PC-3 (cell line): ENCODE data around the gene ABCD4. TPM values are rescaled to one million over a fixed set of nuclear protein-coding genes. Genes with fewer than 3 reads are reported as not detected.
"Not testable (repeated sequence)": the region's sequence is repeated elsewhere in the genome, so short reads cannot be mapped to it uniquely, and the experiment has no call there.

Source experiments
- ATAC-seq: fragments of 200-7000 bp; cut with Tn5 transposase; 2 replicates; pipeline ENCODE4 v1.9.1; 2020; ENCODE audit warnings: mild to moderate bottlenecking, moderate library complexity
- BruUV-seq: library from RNA; stranded (reverse); fragments of 400-500 nt; replicated peaks from 2 replicates; lab custom pipeline; 2021; lab: Mats Ljungman, UMichigan
- CTCF ChIA-PET: fragments of 300-600 bp; sonication (Branson Sonifier 250); formaldehyde crosslinking; loops from one replicate; lab custom pipeline; 2022; ENCODE audit warnings: antibody characterized with exemption; lab: Charles Lee
- POLR2A ChIA-PET: fragments of 300-600 bp; sonication (Branson Sonifier 250); formaldehyde crosslinking; loops from one replicate; lab custom pipeline; 2022; ENCODE audit warnings: antibody characterized with exemption; ENCODE audit not compliant: unreplicated experiment; lab: Charles Lee
- DNase-seq: peaks from one replicate; pipeline ENCODE4 v3.0.0-alpha.2; 2015
- H2AFZ ChIP-seq: fragments of 300-600 bp; sonication (generic); 2 replicates; pipeline ENCODE4 v1.6.0; 2016; ENCODE audit warnings: antibody characterized with exemption, low read length
- H3F3A ChIP-seq: fragments of 300-600 bp; sonication (generic); one replicate; pipeline ENCODE4 v1.6.0; 2017; ENCODE audit warnings: antibody characterized with exemption, low read length, control low read depth, mild to moderate bottlenecking; ENCODE audit not compliant: unreplicated experiment
- H3K27ac ChIP-seq: fragments of 300-600 bp; sonication (generic); 2 replicates; pipeline ENCODE4 v1.5.1; 2016; ENCODE audit warnings: mild to moderate bottlenecking, low read length
- H3K27me3 ChIP-seq: fragments of 300-600 bp; sonication (generic); 2 replicates; pipeline ENCODE4 v1.6.1; 2016; ENCODE audit warnings: low read length, mixed read lengths
- H3K36me3 ChIP-seq: fragments of 300-600 bp; sonication (generic); 2 replicates; pipeline ENCODE4 v1.6.1; 2016; ENCODE audit warnings: low read depth, mixed run types, low read length, mixed read lengths
- H3K4me1 ChIP-seq: fragments of 300-600 bp; sonication (generic); 2 replicates; pipeline ENCODE4 v1.5.1; 2016; ENCODE audit warnings: low read length; ENCODE audit not compliant: insufficient read depth
- H3K4me2 ChIP-seq: fragments of 300-600 bp; sonication (generic); 2 replicates; pipeline ENCODE4 v1.6.0; 2016; ENCODE audit warnings: low read length
- H3K4me3 ChIP-seq: fragments of 300-600 bp; sonication (generic); 2 replicates; pipeline ENCODE4 v1.5.1; 2016; ENCODE audit warnings: mild to moderate bottlenecking, low read length, mixed read lengths
- H3K79me2 ChIP-seq: fragments of 300-600 bp; sonication (generic); 2 replicates; pipeline ENCODE4 v1.6.1; 2017; ENCODE audit warnings: low read length, mixed read lengths
- H3K9ac ChIP-seq: fragments of 300-600 bp; sonication (generic); 2 replicates; pipeline ENCODE4 v1.6.0; 2016; ENCODE audit warnings: mild to moderate bottlenecking, low read length
- H3K9me2 ChIP-seq: fragments of 300-600 bp; sonication (generic); replicated peaks from 2 replicates; pipeline ENCODE4 v1.6.1; 2016; ENCODE audit warnings: mixed run types, low read length, mixed read lengths
- H3K9me3 ChIP-seq: fragments of 300-600 bp; sonication (generic); 2 replicates; pipeline ENCODE4 v1.6.1; 2016; ENCODE audit warnings: low read length, mixed read lengths
- H4K20me1 ChIP-seq: fragments of 300-600 bp; sonication (generic); 2 replicates; pipeline ENCODE4 v1.6.1; 2016; ENCODE audit warnings: low read length, mixed read lengths
- EZH2 ChIP-seq: fragments of 300-600 bp; sonication (generic); IDR thresholded peaks from one replicate; pipeline ENCODE4 v1.6.1; 2017; ENCODE audit warnings: antibody characterized with exemption, mild to moderate bottlenecking, low read length; ENCODE audit not compliant: unreplicated experiment
- EZH2phosphoT487 ChIP-seq: fragments of 300-600 bp; sonication (generic); IDR thresholded peaks from 2 replicates; pipeline ENCODE4 v1.6.1; 2018; ENCODE audit warnings: mild to moderate bottlenecking, antibody characterized with exemption, low read length, borderline replicate concordance
- intact Hi-C: fragments of 100-400 bp; cut with micrococcal nuclease; formaldehyde crosslinking; loops from 2 replicates; pipeline ENCODE4 v1.9.0; 2023
- total RNA-seq: library from RNA; depleted of rRNA; stranded (reverse); fragments of >200 nt; gene quantifications from 2 replicates; pipeline ENCODE4 v1.2.3, GENCODE V29; 2014
- TF ChIP-seq, protein P1 (sequence below): fragments of 300-600 bp; sonication (generic); conservative IDR thresholded peaks from 2 replicates; pipeline ENCODE4 v1.5.1; 2017; ENCODE audit warnings: antibody characterized with exemption, low read depth, mild to moderate bottlenecking, low read length

Gene ABCD4
- total RNA-seq, 1 experiment from 2014 or later: 27.1 TPM

DNA sequence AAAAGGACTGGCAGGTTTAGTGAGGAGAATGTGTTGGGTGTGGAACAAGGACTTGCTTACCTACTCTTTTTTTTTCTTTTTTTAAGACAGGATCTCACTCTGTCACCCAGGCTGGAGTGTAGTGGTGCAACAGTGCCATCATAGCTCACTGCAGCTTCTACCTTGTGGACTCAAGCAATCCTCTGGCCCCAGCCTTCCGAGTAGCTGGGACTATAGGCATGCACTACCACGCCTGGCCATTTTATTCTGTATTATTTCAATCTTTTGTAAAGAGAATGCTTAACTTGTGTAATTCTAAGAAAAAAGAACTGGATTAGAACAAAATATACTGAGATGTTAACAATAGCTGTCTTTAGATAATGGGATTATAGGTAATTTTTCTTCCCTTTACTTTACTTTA is 43.6 kb upstream of the ABCD4 start:
- BruUV-seq: no TSS peak
- Histone ChIP-seq H2AFZ (no peak overlapping the region), H4K20me1 (no peaks in the 10 kb centered on the region), H3F3A (no peaks in the 10 kb centered on the region), H3K79me2 (no peaks in the 10 kb centered on the region), H3K9me2 (no peaks in the 10 kb centered on the region), H3K27ac (no peak overlapping the region), H3K27me3 (peaks cover 18% of the 10 kb centered on the region), H3K4me2 (no peak overlapping the region), H3K4me3 (no peak overlapping the region), H3K9ac (no peak overlapping the region), H3K9me3 (no peaks in the 10 kb centered on the region), H3K36me3 (no peaks in the 10 kb centered on the region), H3K4me1 (no peaks in the 10 kb centered on the region)
- DNase-seq (no peak), ATAC-seq (peak; percentile 45; the same call in 1 of the 2 replicates)
- POLR2A ChIA-PET: no interaction called here
- CTCF ChIA-PET: interaction anchor here (1.3 kb wide), 1 partner anchor 20 kb away, joined by 3 read pairs; no protein-coding TSS in a partner anchor
- TF ChIP-seq, protein P1, sequence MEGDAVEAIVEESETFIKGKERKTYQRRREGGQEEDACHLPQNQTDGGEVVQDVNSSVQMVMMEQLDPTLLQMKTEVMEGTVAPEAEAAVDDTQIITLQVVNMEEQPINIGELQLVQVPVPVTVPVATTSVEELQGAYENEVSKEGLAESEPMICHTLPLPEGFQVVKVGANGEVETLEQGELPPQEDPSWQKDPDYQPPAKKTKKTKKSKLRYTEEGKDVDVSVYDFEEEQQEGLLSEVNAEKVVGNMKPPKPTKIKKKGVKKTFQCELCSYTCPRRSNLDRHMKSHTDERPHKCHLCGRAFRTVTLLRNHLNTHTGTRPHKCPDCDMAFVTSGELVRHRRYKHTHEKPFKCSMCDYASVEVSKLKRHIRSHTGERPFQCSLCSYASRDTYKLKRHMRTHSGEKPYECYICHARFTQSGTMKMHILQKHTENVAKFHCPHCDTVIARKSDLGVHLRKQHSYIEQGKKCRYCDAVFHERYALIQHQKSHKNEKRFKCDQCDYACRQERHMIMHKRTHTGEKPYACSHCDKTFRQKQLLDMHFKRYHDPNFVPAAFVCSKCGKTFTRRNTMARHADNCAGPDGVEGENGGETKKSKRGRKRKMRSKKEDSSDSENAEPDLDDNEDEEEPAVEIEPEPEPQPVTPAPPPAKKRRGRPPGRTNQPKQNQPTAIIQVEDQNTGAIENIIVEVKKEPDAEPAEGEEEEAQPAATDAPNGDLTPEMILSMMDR: no peak
- TF ChIP-seq EZH2 (no peak), EZH2phosphoT487 (no peak)
- intact Hi-C loops: no loop called here

DNA sequence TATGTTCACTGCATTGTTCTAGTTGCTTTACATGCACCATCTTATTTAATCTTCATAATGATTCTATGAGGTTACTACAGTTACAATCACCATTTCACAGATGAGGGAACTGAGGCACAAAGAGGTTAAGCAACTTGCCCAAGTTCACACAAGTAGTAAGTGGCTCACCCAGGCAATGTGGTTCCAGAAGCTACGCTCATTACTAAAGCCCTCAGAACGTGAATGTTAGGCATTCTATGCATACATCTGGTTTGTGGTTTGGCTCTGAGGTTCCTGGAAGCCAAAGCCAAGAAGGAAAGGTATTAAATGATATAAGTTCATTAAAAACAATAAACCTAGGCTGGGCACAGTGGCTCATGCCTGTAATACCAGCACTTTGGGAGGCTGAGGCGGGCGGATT is 31.2 kb upstream of the ABCD4 start:
- Histone ChIP-seq H3K4me3 (no peak overlapping the region), H3K4me1 (no peaks in the 10 kb centered on the region), H3K4me2 (no peak overlapping the region), H2AFZ (no peak overlapping the region), H4K20me1 (no peaks in the 10 kb centered on the region), H3K9me3 (no peaks in the 10 kb centered on the region), H3K27me3 (peaks cover 4% of the 10 kb centered on the region; the same call in 1 of the 2 replicates), H3K9me2 (no peaks in the 10 kb centered on the region), H3K79me2 (no peaks in the 10 kb centered on the region), H3F3A (no peaks in the 10 kb centered on the region), H3K27ac (no peak overlapping the region), H3K9ac (no peak overlapping the region), H3K36me3 (no peaks in the 10 kb centered on the region)
- no peak for ATAC-seq
- intact Hi-C loops: no loop called here
- ChIA-PET CTCF (no interaction called here), POLR2A (no interaction called here)
- TF ChIP-seq EZH2: no peak
- TF ChIP-seq, protein P1: no peak
- DNase-seq: no peak
- BruUV-seq: no TSS peak

DNA sequence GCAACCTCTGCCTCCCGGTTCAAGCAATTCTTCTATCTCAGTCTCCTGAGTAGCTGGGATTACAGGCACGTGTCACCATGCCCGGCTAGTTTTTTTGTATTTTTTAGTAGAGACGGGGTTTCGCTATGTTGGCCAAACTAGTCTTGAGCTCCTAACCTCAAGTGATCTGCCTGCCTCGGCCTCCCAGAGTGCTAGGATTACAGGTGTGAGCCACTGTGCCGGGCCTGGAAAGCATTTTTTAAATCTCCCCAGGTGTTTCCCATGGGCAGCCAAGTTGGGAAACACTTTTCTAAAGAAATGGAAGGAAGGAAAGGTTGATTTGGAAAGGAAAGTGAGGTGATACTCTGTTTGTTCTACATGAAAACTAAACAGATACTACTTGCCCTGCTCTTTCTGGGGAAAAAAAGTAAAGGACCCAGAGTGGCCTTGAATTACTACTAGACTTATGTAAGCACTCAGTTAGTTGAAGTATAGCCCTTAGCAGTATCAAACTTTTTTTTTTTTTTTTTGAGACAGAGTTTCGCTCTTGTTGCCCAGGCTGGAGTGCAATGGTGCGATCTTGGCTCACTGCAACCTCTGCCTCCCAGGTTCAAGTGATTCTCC is 27.3 kb upstream of the ABCD4 start:
- DNase-seq, H3K4me1 ChIP-seq, H4K20me1 ChIP-seq, H2AFZ ChIP-seq, BruUV-seq, POLR2A ChIA-PET, intact Hi-C loops, H3K27ac ChIP-seq, H3K9me2 ChIP-seq, H3K4me3 ChIP-seq, H3K27me3 ChIP-seq, H3K36me3 ChIP-seq, H3K9me3 ChIP-seq, CTCF ChIA-PET, H3K4me2 ChIP-seq, H3K9ac ChIP-seq, H3F3A ChIP-seq, ATAC-seq, H3K79me2 ChIP-seq: not testable (repeated sequence)
